PC-3 (cell line): Measurements from ENCODE around the gene ARHGEF7. TPM values are rescaled to one million over a fixed set of nuclear protein-coding genes. Genes with fewer than 3 reads are reported as not detected.

Experiments used
- ATAC-seq: fragments of 200-7000 bp; cut with Tn5 transposase; 2 replicates; pipeline ENCODE4 v1.9.1; 2020; ENCODE audit warnings: mild to moderate bottlenecking, moderate library complexity
- BruUV-seq: library from RNA; stranded (reverse); fragments of 400-500 nt; replicated peaks from 2 replicates; lab custom pipeline; 2021; lab: Mats Ljungman, UMichigan
- CTCF ChIA-PET: fragments of 300-600 bp; sonication (Branson Sonifier 250); formaldehyde crosslinking; loops from one replicate; lab custom pipeline; 2022; ENCODE audit warnings: antibody characterized with exemption; lab: Charles Lee
- POLR2A ChIA-PET: fragments of 300-600 bp; sonication (Branson Sonifier 250); formaldehyde crosslinking; loops from one replicate; lab custom pipeline; 2022; ENCODE audit warnings: antibody characterized with exemption; ENCODE audit not compliant: unreplicated experiment; lab: Charles Lee
- DNase-seq: peaks from one replicate; pipeline ENCODE4 v3.0.0-alpha.2; 2015
- H2AFZ ChIP-seq: fragments of 300-600 bp; sonication (generic); 2 replicates; pipeline ENCODE4 v1.6.0; 2016; ENCODE audit warnings: antibody characterized with exemption, low read length
- H3F3A ChIP-seq: fragments of 300-600 bp; sonication (generic); one replicate; pipeline ENCODE4 v1.6.0; 2017; ENCODE audit warnings: antibody characterized with exemption, low read length, control low read depth, mild to moderate bottlenecking; ENCODE audit not compliant: unreplicated experiment
- H3K27ac ChIP-seq: fragments of 300-600 bp; sonication (generic); 2 replicates; pipeline ENCODE4 v1.5.1; 2016; ENCODE audit warnings: mild to moderate bottlenecking, low read length
- H3K27me3 ChIP-seq: fragments of 300-600 bp; sonication (generic); 2 replicates; pipeline ENCODE4 v1.6.1; 2016; ENCODE audit warnings: low read length, mixed read lengths
- H3K36me3 ChIP-seq: fragments of 300-600 bp; sonication (generic); 2 replicates; pipeline ENCODE4 v1.6.1; 2016; ENCODE audit warnings: low read depth, mixed run types, low read length, mixed read lengths
- H3K4me1 ChIP-seq: fragments of 300-600 bp; sonication (generic); 2 replicates; pipeline ENCODE4 v1.5.1; 2016; ENCODE audit warnings: low read length; ENCODE audit not compliant: insufficient read depth
- H3K4me2 ChIP-seq: fragments of 300-600 bp; sonication (generic); 2 replicates; pipeline ENCODE4 v1.6.0; 2016; ENCODE audit warnings: low read length
- H3K4me3 ChIP-seq: fragments of 300-600 bp; sonication (generic); 2 replicates; pipeline ENCODE4 v1.5.1; 2016; ENCODE audit warnings: mild to moderate bottlenecking, low read length, mixed read lengths
- H3K79me2 ChIP-seq: fragments of 300-600 bp; sonication (generic); 2 replicates; pipeline ENCODE4 v1.6.1; 2017; ENCODE audit warnings: low read length, mixed read lengths
- H3K9ac ChIP-seq: fragments of 300-600 bp; sonication (generic); 2 replicates; pipeline ENCODE4 v1.6.0; 2016; ENCODE audit warnings: mild to moderate bottlenecking, low read length
- H3K9me2 ChIP-seq: fragments of 300-600 bp; sonication (generic); replicated peaks from 2 replicates; pipeline ENCODE4 v1.6.1; 2016; ENCODE audit warnings: mixed run types, low read length, mixed read lengths
- H3K9me3 ChIP-seq: fragments of 300-600 bp; sonication (generic); 2 replicates; pipeline ENCODE4 v1.6.1; 2016; ENCODE audit warnings: low read length, mixed read lengths
- H4K20me1 ChIP-seq: fragments of 300-600 bp; sonication (generic); 2 replicates; pipeline ENCODE4 v1.6.1; 2016; ENCODE audit warnings: low read length, mixed read lengths
- CTCF ChIP-seq: fragments of 300-600 bp; sonication (generic); conservative IDR thresholded peaks from 2 replicates; pipeline ENCODE4 v1.5.1; 2017; ENCODE audit warnings: antibody characterized with exemption, low read depth, mild to moderate bottlenecking, low read length
- EZH2 ChIP-seq: fragments of 300-600 bp; sonication (generic); IDR thresholded peaks from one replicate; pipeline ENCODE4 v1.6.1; 2017; ENCODE audit warnings: antibody characterized with exemption, mild to moderate bottlenecking, low read length; ENCODE audit not compliant: unreplicated experiment
- EZH2phosphoT487 ChIP-seq: fragments of 300-600 bp; sonication (generic); IDR thresholded peaks from 2 replicates; pipeline ENCODE4 v1.6.1; 2018; ENCODE audit warnings: mild to moderate bottlenecking, antibody characterized with exemption, low read length, borderline replicate concordance
- intact Hi-C: fragments of 100-400 bp; cut with micrococcal nuclease; formaldehyde crosslinking; loops from 2 replicates; pipeline ENCODE4 v1.9.0; 2023
- total RNA-seq: library from RNA; depleted of rRNA; stranded (reverse); fragments of >200 nt; gene quantifications from 2 replicates; pipeline ENCODE4 v1.2.3, GENCODE V29; 2014

The ARHGEF7 gene
- total RNA-seq, 1 experiment from 2014 or later = 14.7 TPM

- no peak for TF ChIP-seq EZH2phosphoT487
- TF ChIP-seq CTCF = no peak
- TF ChIP-seq EZH2 = no peak
- intact Hi-C loops = no loop called here
- DNase-seq (no peak), ATAC-seq (no peak)
- H3K27ac ChIP-seq = no peak overlapping the region
- H2AFZ ChIP-seq = no peak overlapping the region
- no peaks in the 10 kb centered on the region for H3K9me3 ChIP-seq
- no peak overlapping the region for H3K4me2 ChIP-seq
- H3K36me3 ChIP-seq = no peaks in the 10 kb centered on the region
- H3K9me2 ChIP-seq = no peaks in the 10 kb centered on the region
- no TSS peak for BruUV-seq
- H3F3A ChIP-seq = no peaks in the 10 kb centered on the region
- peaks cover 52% of the 10 kb centered on the region for H3K27me3 ChIP-seq
- no peaks in the 10 kb centered on the region for H3K4me1 ChIP-seq
- H3K79me2 ChIP-seq = no peaks in the 10 kb centered on the region
- no peak overlapping the region for H3K4me3 ChIP-seq
- ChIA-PET CTCF (no interaction called here), POLR2A (no interaction called here)
- H3K9ac ChIP-seq = no peak overlapping the region
- H4K20me1 ChIP-seq = no peaks in the 10 kb centered on the region
These were observed 14.5 kb downstream of the ARHGEF7 start for GRCh38 chr13:111129465-111130115.

DNA sequence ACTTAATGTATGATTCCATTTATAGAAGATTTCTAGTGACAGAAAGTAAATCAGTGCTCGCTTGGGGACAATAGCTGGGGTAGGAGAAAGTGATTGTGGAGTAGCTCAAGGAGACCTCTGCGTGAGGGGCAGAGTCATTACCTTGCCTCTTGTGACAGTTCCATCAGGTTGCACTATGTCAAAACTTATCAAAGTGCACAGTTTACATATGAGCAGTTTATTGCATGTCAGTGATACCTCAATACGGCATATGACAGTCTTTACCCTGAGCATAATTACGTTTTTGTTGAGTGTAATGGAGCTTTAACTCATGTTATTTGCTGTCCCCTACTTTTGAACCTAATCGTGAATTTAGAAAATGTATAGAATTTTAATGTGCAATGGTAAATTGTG is 15.0 kb downstream of the ARHGEF7 start:
- H2AFZ ChIP-seq = no peak overlapping the region
- H3K27me3 ChIP-seq = peaks cover 46% of the 10 kb centered on the region
- H3K36me3 ChIP-seq = no peaks in the 10 kb centered on the region
- DNase-seq (no peak), ATAC-seq (no peak)
- CTCF ChIA-PET = no interaction called here
- no peaks in the 10 kb centered on the region for H3K4me1 ChIP-seq
- no peak overlapping the region for H3K4me3 ChIP-seq
- intact Hi-C loops = no loop called here
- no peaks in the 10 kb centered on the region for H3F3A ChIP-seq
- no TSS peak for BruUV-seq
- H3K27ac ChIP-seq = no peak overlapping the region
- no peaks in the 10 kb centered on the region for H3K79me2 ChIP-seq
- H4K20me1 ChIP-seq = no peaks in the 10 kb centered on the region
- no peaks in the 10 kb centered on the region for H3K9me2 ChIP-seq
- H3K9me3 ChIP-seq = no peaks in the 10 kb centered on the region
- H3K4me2 ChIP-seq = no peak overlapping the region
- TF ChIP-seq EZH2phosphoT487 (no peak), CTCF (no peak), EZH2 (no peak)
- POLR2A ChIA-PET = no interaction called here
- H3K9ac ChIP-seq = no peak overlapping the region

DNA sequence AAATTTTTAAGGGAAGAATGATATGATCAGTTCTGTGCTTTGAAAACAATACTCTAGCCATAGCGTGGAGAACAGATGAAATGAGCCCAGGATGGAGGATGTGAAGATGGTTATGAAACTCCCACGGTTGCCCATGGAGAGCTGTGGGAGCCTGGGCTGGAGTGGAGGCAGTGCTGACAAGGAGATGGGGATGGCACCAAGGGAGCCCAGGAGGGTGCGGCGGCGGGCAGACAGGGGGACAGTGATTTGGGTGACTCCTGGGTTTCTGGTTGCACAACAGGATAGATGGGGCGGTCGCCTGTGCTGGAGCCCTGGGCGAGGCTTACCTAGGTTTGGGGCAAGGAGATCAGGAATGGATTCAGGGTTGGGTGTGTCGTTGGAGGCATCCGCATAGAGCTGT is 15.9 kb downstream of the ARHGEF7 start:
- no peaks in the 10 kb centered on the region for H3F3A ChIP-seq
- intact Hi-C loops = no loop called here
- no peak overlapping the region for H3K4me3 ChIP-seq
- H3K9me2 ChIP-seq = no peaks in the 10 kb centered on the region
- H3K27ac ChIP-seq = no peak overlapping the region
- POLR2A ChIA-PET = no interaction called here
- no TSS peak for BruUV-seq
- no peaks in the 10 kb centered on the region for H3K4me1 ChIP-seq
- DNase-seq (no peak), ATAC-seq (no peak)
- no peak overlapping the region for H3K4me2 ChIP-seq
- H2AFZ ChIP-seq = no peak overlapping the region
- no peaks in the 10 kb centered on the region for H3K36me3 ChIP-seq
- no peaks in the 10 kb centered on the region for H3K9me3 ChIP-seq
- no peaks in the 10 kb centered on the region for H3K79me2 ChIP-seq
- TF ChIP-seq CTCF = no peak
- no peak for TF ChIP-seq EZH2
- TF ChIP-seq EZH2phosphoT487 = no peak
- no peak overlapping the region for H3K9ac ChIP-seq
- CTCF ChIA-PET = no interaction called here
- H4K20me1 ChIP-seq = no peaks in the 10 kb centered on the region
- peaks cover 37% of the 10 kb centered on the region for H3K27me3 ChIP-seq
